ENCODE data around the gene TMOD1.

- TF ChIP-seq, protein P1, sequence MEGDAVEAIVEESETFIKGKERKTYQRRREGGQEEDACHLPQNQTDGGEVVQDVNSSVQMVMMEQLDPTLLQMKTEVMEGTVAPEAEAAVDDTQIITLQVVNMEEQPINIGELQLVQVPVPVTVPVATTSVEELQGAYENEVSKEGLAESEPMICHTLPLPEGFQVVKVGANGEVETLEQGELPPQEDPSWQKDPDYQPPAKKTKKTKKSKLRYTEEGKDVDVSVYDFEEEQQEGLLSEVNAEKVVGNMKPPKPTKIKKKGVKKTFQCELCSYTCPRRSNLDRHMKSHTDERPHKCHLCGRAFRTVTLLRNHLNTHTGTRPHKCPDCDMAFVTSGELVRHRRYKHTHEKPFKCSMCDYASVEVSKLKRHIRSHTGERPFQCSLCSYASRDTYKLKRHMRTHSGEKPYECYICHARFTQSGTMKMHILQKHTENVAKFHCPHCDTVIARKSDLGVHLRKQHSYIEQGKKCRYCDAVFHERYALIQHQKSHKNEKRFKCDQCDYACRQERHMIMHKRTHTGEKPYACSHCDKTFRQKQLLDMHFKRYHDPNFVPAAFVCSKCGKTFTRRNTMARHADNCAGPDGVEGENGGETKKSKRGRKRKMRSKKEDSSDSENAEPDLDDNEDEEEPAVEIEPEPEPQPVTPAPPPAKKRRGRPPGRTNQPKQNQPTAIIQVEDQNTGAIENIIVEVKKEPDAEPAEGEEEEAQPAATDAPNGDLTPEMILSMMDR (IDR thresholded peaks at IDR 0.05) = no peak
- TF ChIP-seq POLR2A (IDR thresholded peaks at IDR 0.05) = no peak
Observed at GRCh38 chr9:97503862-97504210, 2.4 kb downstream of the TMOD1 start.

All from breast epithelium (tissue), 3 donors.